NT2/D1 (cell line): ENCODE results near the gene NDUFB5.

Source experiments
- SUZ12 ChIP-seq: IDR thresholded peaks from 2 replicates; pipeline ENCODE4 v1.6.1; 2011; ENCODE audit not compliant: insufficient read length, insufficient read depth; ENCODE audit errors: extremely low read depth
- YY1 ChIP-seq: IDR thresholded peaks from 2 replicates; pipeline ENCODE4 v1.6.1; 2011; ENCODE audit not compliant: insufficient read length, insufficient read depth
- ZNF274 ChIP-seq: IDR thresholded peaks from 2 replicates; pipeline ENCODE4 v1.6.1; 2011; ENCODE audit warnings: mild to moderate bottlenecking, low read depth, low read length

GRCh38 chr3:179661777-179662176 is 57.2 kb downstream of the NDUFB5 start:
- TF ChIP-seq YY1 (no peak), ZNF274 (no peak), SUZ12 (no peak)
